Stimulated activated CD8-positive, alpha-beta memory T cell treated with anti-CD3 and anti-CD28 coated beads, Interleukin-7, amount 100 ng/mL, for 4 hours (primary cell): ENCODE results near the gene ZBTB7B.

Experiments
- DNase-seq, 2 donors: peaks; one replicate each; pipeline ENCODE4 v3.0.0-alpha.2; 2020; ENCODE audit warnings: low read depth in 2 of 2

ZBTB7B gene

GRCh38 chr1:155060736-155061135 lies 58.1 kb downstream of the ZBTB7B start:
- no peak for DNase-seq

GRCh38 chr1:155061381-155062150 lies 59.0 kb downstream of the ZBTB7B start:
- DNase-seq = peak; percentile 82 to 89

- DNase-seq = no peak
Measured at GRCh38 chr1:155062151-155062686, 59.6 kb downstream of the ZBTB7B start.

- DNase-seq = peak in 1 of 2 donors; percentile 55
Measured at GRCh38 chr1:155062702-155063411, 60.3 kb downstream of the ZBTB7B start.

GRCh38 chr1:155063550-155064110 lies 61.0 kb downstream of the ZBTB7B start, which contains the start of gene EFNA4:
Gene EFNA4 (plus strand): TSS chr1:155063740. CDS start chr1:155063824, 84 bp downstream.
- peak; percentile 60 to 78 for DNase-seq

GRCh38 chr1:155064111-155064831 lies 61.7 kb downstream of the ZBTB7B start:
- no peak for DNase-seq

- DNase-seq = no peak
Measured at GRCh38 chr1:155064832-155065429, 62.3 kb downstream of the ZBTB7B start.

GRCh38 chr1:155066777-155067176 lies 64.2 kb downstream of the ZBTB7B start:
- DNase-seq = no peak
